Natural killer cell (primary cell): ENCODE data around the gene COL8A1. TPM values are rescaled to one million over a fixed set of nuclear protein-coding genes. Genes with fewer than 3 reads are reported as not detected.

Experiments
- ATAC-seq, 3 donors: fragments of 150-1000 bp in 2 of 3; fragments of 200-7000 bp in 1 of 3; cut with Tn5 transposase; 1 replicate in 1 of 3; 2 replicates in 2 of 3; pipeline ENCODE4 v1.10.0; 2021; ENCODE audit warnings: mild to moderate bottlenecking in 2 of 3, moderate library complexity in 2 of 3
- DNase-seq, 2 donors: peaks; one replicate each; pipeline versions ENCODE4 v3.0.0 to v3.0.0-alpha.2; 2013 to 2021; ENCODE audit warnings: mixed read lengths in 1 of 2
- H3K27ac ChIP-seq: one replicate; pipeline ENCODE4 v1.5.1; 2013; ENCODE audit warnings: mild to moderate bottlenecking, low read length
- H3K27me3 ChIP-seq: one replicate; pipeline ENCODE4 v1.6.1; 2013; ENCODE audit warnings: low read length; ENCODE audit not compliant: control insufficient read depth, insufficient read depth
- H3K36me3 ChIP-seq: one replicate; pipeline ENCODE4 v1.6.1; 2013; ENCODE audit warnings: low read length; ENCODE audit not compliant: control insufficient read depth, insufficient read depth
- H3K4me1 ChIP-seq: one replicate; pipeline ENCODE4 v1.6.1; 2013; ENCODE audit warnings: low read length; ENCODE audit not compliant: control insufficient read depth, insufficient read depth
- H3K4me3 ChIP-seq: one replicate; pipeline ENCODE4 v1.5.1; 2013; ENCODE audit warnings: low read length
- H3K9me3 ChIP-seq: one replicate; pipeline ENCODE4 v1.6.1; 2013; ENCODE audit warnings: low read length; ENCODE audit not compliant: control insufficient read depth, insufficient read depth
- H3K27ac Mint-ChIP-seq, 2 donors: one replicate each; pipeline ENCODE4 v1.8.0; 2022; ENCODE audit warnings: mild to moderate bottlenecking in 2 of 2, mixed read lengths in 2 of 2, moderate library complexity in 1 of 2
- H3K27me3 Mint-ChIP-seq, 2 donors: one replicate each; pipeline ENCODE4 v1.8.0; 2022; ENCODE audit warnings: low read depth in 2 of 2, mixed read lengths in 2 of 2
- H3K36me3 Mint-ChIP-seq: one replicate; pipeline ENCODE4 v1.8.0; 2022; ENCODE audit warnings: mixed read lengths
- H3K4me1 Mint-ChIP-seq, 2 donors: one replicate each; pipeline ENCODE4 v1.8.0; 2022; ENCODE audit warnings: mixed read lengths in 2 of 2
- H3K4me3 Mint-ChIP-seq: one replicate; pipeline ENCODE4 v1.8.0; 2022; ENCODE audit warnings: mild to moderate bottlenecking, moderate library complexity, mixed read lengths
- H3K9me3 Mint-ChIP-seq, 2 donors: one replicate each; pipeline ENCODE4 v1.8.0; 2022; ENCODE audit warnings: mixed read lengths in 2 of 2
- CTCF ChIP-seq: fragments of 200-600 bp; IDR thresholded peaks from one replicate; pipeline ENCODE4 v1.8.0; 2022; ENCODE audit warnings: antibody characterized with exemption
- WGBS: methylation state at CpG from one replicate; pipeline ENCODE4 v1.1.7; 2013; ENCODE audit warnings: missing lambda C conversion rate; ENCODE audit not compliant: insufficient coverage; 5-methylcytosine and 5-hydroxymethylcytosine counted together
- intact Hi-C: fragments of 100-400 bp; cut with micrococcal nuclease; formaldehyde crosslinking; loops from one replicate; pipeline ENCODE4 v1.14.2; 2022
- total RNA-seq, 4 donors: library from RNA; stranded (reverse); fragments of 120-200 nt in 1 of 4; gene quantifications; one replicate each; pipeline versions ENCODE4 v1.2.3 to v1.2.4, GENCODE V29; 2013 to 2022

COL8A1 gene
- total RNA-seq, 3 donors from 2014 or later (not counting 1 experiment from before 2014, with no cell fraction given): 0.12 to 0.23 TPM; not detected in 1

GRCh38 chr3:99696497-99696896 lies 58.1 kb downstream of the COL8A1 start:
- no peaks in the 10 kb centered on the region for H3K9me3 ChIP-seq
- peaks cover 3 to 4% of the 10 kb centered on the region in 2 donors for H3K9me3 Mint-ChIP-seq
- intact Hi-C loops: no loop called here
- H3K27ac Mint-ChIP-seq: no peak overlapping the region
- no peaks in the 10 kb centered on the region for H3K4me1 ChIP-seq
- WGBS: 98% methylated on average over 5 of the region's 5 CpGs
- H3K36me3 ChIP-seq: no peaks in the 10 kb centered on the region
- no peak for TF ChIP-seq CTCF
- H3K4me3 ChIP-seq: no peak overlapping the region
- no peak overlapping the region for H3K27ac ChIP-seq
- H3K27me3 Mint-ChIP-seq: peaks cover 0 to 3% of the 10 kb centered on the region in 2 donors
- DNase-seq: no peak
- H3K4me3 Mint-ChIP-seq: no peak overlapping the region
- no peaks in the 10 kb centered on the region for H3K36me3 Mint-ChIP-seq
- ATAC-seq: no peak
- no peaks in the 10 kb centered on the region for H3K4me1 Mint-ChIP-seq
- H3K27me3 ChIP-seq: no peaks in the 10 kb centered on the region

DNA sequence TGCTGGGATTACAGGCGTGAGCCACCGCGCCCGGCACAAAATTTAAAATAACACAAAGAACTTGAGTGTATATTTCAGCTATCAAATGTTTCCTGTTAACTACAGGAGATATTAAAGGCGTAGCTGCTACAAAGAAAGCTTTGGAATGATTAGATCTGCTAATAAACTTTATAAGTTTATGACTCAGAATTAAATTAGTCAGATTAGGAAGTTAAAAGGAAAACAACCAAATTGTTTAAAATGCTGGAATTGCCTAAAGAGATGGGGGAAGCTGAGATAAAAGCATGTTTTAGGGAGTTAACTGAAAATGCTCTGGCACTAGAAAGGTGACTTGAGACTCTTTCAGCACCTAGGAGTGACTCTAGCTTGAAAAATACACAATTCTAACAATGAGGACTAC lies 58.9 kb downstream of the COL8A1 start:
- Mint-ChIP-seq H3K27ac (no peak overlapping the region), H3K9me3 (peaks cover 3 to 4% of the 10 kb centered on the region in 2 donors), H3K27me3 (no peaks in the 10 kb centered on the region), H3K4me3 (no peak overlapping the region), H3K36me3 (no peaks in the 10 kb centered on the region), H3K4me1 (no peaks in the 10 kb centered on the region)
- WGBS: 100% methylated on average over 1 of the region's 5 CpGs
- DNase-seq: no peak
- Histone ChIP-seq H3K27ac (no peak overlapping the region), H3K9me3 (no peaks in the 10 kb centered on the region), H3K27me3 (no peaks in the 10 kb centered on the region), H3K4me1 (no peaks in the 10 kb centered on the region), H3K4me3 (no peak overlapping the region), H3K36me3 (no peaks in the 10 kb centered on the region)
- intact Hi-C loops: no loop called here
- ATAC-seq: no peak
- no peak for TF ChIP-seq CTCF

DNA sequence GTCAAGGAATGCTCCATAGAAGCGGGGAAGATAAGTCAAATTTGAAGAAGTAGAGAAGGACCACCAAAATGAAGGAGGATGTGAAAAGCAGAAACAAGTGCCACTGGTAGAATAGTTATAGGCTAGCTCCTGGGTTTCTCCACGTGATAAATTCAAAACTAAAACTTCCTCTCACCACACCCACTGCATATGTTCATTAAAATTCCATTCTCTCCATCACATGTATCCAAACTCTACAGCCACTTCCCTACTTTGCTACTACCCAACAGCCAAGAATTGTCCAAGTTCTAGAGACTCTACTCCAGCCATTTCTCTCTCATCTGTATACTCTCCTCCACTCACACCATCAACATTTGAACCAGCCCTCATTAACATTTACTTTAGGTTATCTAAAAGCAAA lies 60.5 kb downstream of the COL8A1 start:
- Histone ChIP-seq H3K9me3 (no peaks in the 10 kb centered on the region), H3K36me3 (no peaks in the 10 kb centered on the region), H3K4me1 (no peaks in the 10 kb centered on the region), H3K27ac (no peak overlapping the region), H3K27me3 (no peaks in the 10 kb centered on the region), H3K4me3 (no peak overlapping the region)
- H3K4me3 Mint-ChIP-seq: no peak overlapping the region
- ATAC-seq (no peak), DNase-seq (no peak)
- no peaks in the 10 kb centered on the region for H3K4me1 Mint-ChIP-seq
- H3K36me3 Mint-ChIP-seq: no peaks in the 10 kb centered on the region
- no peak for TF ChIP-seq CTCF
- intact Hi-C loops: no loop called here
- peaks cover 3 to 4% of the 10 kb centered on the region in 2 donors for H3K9me3 Mint-ChIP-seq
- 55% methylated on average over 2 of the region's 2 CpGs for WGBS
- no peaks in the 10 kb centered on the region for H3K27me3 Mint-ChIP-seq
- no peak overlapping the region for H3K27ac Mint-ChIP-seq

GRCh38 chr3:99699841-99700240 lies 61.4 kb downstream of the COL8A1 start:
- H3K27me3 Mint-ChIP-seq: no peaks in the 10 kb centered on the region
- H3K4me3 Mint-ChIP-seq: no peak overlapping the region
- H3K27ac ChIP-seq: no peak overlapping the region
- no peaks in the 10 kb centered on the region for H3K4me1 Mint-ChIP-seq
- intact Hi-C loops: no loop called here
- no peaks in the 10 kb centered on the region for H3K27me3 ChIP-seq
- H3K9me3 Mint-ChIP-seq: peaks cover 3 to 4% of the 10 kb centered on the region in 2 donors
- no peaks in the 10 kb centered on the region for H3K9me3 ChIP-seq
- H3K36me3 ChIP-seq: no peaks in the 10 kb centered on the region
- no peak overlapping the region for H3K27ac Mint-ChIP-seq
- WGBS: 94% methylated on average over 9 of the region's 9 CpGs
- H3K4me1 ChIP-seq: no peaks in the 10 kb centered on the region
- H3K36me3 Mint-ChIP-seq: no peaks in the 10 kb centered on the region
- no peak for TF ChIP-seq CTCF
- DNase-seq (no peak), ATAC-seq (no peak)
- no peak overlapping the region for H3K4me3 ChIP-seq
